ENCODE data around the gene PPIL6.
A peak's percentile ranks its signal among the peaks of the same experiment; 100 is the strongest.

The PPIL6 gene

DNA sequence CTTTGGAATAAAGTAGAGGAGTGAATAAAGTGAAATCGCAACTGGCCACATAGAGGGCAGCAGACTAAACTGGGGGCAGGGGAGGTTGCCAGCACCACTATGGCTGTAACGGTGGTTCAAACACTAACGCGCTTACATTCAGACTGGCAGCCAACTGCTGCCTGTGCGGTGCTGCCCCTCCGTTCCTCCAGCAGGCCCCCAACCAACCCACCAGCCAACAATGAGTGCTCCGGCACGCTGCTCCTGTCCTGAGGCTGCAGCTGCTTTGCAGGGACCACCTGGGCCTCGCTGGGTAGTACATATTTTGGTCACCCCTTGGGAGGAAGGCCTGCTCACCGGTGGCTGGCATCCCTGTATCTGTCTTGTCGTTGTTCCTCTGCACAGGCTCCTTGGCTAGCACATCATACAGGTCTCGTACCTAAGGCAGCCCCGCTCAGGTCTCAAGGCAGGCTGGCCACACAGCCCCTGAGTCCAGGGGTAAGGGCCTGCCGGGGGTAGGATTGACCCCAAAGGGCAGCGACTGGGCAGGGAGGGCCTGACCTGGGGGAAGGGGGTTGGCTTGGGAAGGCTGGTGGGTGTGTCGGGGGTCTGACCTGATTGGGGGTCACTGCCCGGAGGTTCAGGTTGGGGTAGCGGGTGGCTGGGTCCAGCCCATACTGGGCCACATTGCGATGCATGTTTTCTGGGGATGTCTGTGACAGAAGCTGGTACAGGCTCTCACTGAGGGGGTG is 8.8 kb upstream of the PPIL6 start:
- no peak for DNase-seq

DNA sequence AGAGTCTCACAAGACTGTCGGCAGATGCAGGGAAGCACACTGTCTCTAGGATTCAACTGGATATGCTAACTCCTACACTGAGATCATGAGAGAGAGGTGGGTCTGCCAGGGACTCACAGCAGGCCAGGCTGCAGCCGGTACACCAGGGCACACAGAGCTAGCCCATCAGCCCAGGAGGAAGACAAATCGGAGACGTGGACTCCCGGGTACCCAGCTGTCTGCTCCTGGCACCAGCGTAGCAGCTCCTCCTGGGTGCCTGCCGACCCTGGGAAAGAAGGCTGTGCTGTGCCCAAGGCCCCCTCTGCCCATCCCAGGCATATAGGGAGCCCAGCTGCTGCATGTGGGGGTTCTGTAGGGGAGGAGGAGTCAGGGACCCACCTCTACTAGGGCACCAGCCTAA is 8.2 kb upstream of the PPIL6 start:
- no peak for DNase-seq

DNA sequence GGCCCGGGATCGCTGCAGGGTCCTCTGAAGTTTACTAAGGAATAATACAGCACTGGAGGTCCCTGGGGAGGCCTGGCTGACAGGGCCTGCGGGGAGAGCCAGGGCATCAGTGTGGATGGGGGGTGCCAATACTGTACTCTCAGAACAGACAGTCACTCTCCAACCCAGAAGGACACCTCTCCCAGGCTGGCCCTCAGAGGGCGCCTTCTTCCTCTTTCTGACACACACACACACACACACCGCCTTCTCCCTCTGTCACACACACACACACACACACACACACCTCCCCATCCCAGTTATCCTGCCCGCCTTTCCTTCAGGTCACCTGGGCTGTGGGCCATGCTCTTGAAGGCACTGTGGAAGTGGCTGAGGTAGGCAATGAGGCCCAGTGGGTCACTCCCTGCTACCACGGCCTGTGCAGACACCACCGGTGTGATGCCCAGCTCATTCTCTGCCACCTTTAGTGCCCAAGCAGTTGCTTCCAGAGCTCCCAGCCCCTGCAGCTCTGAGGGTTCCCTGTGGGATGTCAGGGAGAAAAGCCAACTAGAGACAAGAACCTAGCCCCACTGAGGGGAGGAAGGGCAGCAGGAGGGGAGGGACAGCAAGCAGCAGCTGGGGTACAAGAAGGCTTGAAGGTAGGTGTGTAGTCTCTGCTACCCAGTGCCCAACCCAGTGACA is 7.6 kb upstream of the PPIL6 start:
- DNase-seq: no peak

DNA sequence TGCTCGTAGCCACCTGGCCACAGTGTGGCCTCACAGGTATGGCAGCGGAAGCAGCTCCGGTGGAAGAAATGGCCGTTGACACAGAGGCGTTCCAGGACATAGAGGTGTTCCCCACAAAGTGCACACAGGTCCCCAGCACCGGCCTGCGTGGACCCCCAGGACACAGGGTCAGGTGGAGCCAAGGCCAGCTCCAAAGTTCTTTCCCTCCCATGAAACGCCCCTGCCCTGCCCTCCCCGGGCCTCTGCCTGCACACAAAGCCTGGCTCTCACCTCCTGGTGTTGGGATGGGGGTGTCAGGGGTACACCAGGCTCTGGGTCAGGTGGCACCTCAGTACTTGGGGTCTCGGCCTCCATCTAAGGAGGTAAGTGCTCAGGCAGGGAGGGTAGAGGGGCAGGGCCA is 6.7 kb upstream of the PPIL6 start:
- DNase-seq: no peak

DNA sequence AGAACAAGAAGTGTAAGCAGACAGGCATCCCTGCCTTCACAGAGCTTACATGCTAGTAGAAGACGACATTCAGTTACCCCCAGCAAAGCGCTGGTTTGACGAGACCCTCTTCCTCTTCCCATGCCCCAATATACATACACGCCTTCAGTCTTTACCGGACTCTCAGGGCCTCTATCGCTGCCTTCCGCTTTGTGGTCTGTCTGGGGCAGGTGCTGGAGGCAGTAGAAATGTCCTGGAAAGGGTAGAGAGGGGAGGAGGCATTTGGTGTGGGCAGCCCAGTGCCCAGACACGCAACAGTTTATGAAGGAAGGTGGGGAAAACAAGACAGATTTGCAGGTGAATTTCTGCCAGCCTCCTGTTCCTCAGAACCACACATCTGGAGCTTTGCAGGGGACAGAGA is 6.1 kb upstream of the PPIL6 start:
- DNase-seq: no peak

DNA sequence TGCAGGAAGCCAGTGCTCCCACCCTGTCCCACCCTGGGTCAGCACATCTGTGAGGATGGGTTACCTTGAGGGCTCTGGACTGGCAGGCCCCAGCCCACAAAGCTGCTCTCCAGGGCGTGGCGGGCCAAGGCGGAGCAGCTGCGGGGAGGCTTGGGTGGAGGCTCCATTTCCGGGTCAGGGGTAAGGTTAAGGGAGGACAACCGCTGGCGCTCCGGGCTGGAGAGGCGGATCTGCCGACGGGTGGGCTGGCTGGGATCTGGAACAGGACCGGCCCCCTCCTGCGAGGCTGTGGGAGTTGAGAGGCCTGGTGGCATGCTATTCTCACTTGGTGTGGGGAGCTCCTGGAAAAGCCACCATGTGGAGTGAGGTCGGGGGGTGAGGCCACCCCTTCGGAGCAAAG is 5.6 kb upstream of the PPIL6 start:
- no peak for DNase-seq

DNA sequence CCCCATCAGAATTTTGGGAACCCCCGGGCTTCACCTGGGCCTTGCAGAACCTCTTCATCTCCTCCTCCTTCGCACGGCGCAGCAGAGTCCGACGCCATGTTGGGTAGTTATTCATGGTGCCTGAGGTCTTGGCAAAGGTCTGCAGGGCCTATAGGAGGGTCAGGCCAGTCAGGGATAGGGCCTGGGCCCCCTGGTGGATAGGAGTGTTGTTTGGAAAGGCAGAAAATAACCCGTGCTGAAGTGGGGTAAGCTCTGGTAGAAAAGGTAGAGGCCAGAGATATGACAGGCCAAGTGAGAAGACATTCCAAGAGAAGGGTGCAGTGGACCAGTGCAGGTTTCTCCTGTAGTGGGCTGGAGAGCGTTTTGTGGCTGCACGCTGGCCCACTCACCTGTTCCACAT is 5.0 kb upstream of the PPIL6 start:
- no peak for DNase-seq

DNA sequence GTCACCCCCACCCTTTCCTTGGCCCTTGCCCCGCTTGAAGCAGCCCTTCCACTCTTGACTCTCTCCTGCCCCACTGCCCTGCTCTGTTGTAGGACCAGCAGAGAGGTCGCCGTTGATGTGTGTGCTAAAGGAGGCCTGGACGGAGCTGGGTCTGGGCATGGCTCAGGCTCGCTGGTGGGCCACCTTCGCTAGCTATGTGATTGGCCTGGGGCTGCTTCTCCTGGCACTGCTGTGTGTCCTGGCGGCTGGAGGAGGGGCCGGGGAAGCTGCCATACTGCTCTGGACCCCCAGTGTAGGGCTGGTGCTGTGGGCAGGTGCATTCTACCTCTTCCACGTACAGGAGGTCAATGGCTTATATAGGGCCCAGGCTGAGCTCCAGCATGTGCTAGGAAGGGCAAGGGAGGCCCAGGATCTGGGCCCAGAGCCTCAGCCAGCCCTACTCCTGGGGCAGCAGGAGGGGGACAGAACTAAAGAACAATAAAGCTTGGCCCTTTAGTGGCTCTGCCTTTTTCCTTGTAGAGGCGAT is 3.1 kb upstream of the PPIL6 start:
- DNase-seq: no peak

DNA sequence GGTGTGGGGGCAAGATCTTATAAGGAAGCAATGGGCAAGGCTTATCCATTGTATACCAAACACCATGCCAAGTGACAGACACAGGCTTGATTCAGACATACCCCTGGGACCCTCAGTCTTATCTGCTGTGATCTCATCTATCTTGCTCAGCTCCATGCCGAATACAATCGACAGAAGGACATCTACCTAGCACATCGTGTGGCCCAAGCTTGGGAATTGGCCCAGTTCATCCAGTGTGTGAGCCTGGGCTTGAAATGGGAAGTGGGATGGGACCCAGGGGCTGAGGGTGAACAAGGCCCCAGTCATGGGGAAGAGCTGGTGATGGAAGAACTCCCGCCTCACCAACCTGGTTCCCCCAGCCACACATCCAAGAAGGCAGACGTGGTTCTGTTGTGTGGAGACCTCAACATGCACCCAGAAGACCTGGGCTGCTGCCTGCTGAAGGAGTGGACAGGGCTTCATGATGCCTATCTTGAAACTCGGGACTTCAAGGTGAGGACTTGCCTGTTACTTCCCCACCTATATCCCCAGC is 2.0 kb upstream of the PPIL6 start:
- no peak for DNase-seq

DNA sequence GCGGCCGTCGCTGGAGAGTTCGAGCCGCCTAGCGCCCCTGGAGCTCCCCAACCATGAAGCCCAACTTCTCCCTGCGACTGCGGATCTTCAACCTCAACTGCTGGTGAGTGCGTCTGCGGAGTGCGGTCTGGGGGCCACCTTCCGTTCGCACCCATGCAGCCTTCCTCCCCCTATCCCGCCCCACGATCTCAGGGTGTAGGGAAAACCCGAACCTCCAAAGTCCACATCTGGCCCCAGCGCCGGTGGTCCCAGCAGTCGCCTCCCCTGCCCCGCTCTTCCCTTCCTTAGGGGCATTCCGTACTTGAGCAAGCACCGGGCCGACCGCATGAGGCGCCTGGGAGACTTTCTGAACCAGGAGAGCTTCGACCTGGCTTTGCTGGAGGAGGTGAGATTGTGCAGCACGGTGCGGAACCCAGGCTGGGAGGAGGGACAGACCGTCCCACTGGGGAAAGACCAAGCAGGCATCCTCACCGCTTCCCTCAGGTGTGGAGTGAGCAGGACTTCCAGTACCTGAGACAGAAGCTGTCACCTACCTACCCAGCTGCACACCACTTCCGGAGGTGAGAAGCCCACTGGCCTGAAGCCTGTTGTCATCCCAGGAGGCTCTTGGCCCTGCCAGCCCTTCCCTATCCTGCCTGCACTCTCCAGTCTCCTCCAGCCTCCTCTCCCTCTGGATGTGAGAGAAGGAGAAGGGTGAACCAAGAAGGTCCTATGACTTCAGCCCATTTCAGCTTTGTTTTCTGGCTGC is 815 bp upstream of the PPIL6 start:
- peak; percentile 14 for DNase-seq

DNA sequence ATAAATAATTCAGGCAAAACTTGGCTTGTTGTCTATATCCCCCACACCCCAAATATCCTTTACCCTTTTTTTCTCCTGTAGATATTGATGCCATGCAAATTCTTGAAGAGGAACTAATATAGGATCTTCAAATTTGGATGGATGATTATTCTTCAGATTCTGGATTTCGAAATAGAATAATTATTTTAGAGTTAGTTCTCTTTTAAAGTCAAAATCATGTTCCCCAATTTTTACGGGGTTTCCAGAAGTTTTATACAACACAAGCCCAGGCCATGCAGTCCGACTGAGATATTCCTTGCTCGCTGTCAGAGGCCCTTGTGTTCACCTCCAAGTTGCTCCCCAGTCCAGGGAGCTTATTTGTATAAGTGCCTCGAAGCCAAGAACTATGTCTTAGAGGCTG is 4.4 kb downstream of the PPIL6 start:
- DNase-seq: no peak

DNA sequence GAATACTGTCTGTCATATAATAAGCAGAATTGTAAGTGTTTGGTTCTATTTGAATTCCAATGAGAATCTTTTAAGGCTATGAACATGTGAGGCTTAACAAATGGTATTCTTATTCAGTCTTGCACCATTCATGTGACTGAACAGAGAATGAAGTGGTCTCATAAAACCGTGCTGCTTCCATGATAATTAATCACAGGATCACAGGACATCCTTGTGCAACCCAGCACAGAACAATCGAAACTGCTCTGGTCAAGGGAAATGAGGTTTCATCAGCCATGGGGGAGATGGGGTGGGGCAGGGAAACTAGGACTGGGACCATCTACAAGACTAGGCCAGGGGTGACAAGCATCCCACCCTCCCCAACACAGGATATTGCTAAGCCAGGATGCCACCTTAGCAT is 6.0 kb downstream of the PPIL6 start:
- DNase-seq: no peak

DNA sequence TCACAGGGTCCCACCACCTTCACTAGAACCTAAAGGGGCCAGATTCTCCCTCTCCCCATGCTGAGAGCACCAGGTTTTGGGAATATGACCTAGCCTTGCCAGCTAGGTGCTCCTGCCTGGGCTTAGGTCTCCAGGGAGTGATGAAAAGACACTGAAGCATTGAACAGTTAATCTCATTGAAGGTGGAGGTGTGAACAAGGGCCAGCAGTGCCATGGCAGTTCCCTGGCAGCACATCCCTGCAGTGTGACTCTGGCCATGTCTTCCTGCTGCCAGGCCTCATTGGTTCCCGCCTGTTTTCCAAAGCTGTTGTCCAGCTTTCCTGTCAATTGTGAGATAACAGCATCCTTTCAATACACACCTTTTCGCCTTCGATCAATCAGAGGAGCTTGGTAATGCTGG is 10.9 kb downstream of the PPIL6 start:
- DNase-seq: no peak

DNA sequence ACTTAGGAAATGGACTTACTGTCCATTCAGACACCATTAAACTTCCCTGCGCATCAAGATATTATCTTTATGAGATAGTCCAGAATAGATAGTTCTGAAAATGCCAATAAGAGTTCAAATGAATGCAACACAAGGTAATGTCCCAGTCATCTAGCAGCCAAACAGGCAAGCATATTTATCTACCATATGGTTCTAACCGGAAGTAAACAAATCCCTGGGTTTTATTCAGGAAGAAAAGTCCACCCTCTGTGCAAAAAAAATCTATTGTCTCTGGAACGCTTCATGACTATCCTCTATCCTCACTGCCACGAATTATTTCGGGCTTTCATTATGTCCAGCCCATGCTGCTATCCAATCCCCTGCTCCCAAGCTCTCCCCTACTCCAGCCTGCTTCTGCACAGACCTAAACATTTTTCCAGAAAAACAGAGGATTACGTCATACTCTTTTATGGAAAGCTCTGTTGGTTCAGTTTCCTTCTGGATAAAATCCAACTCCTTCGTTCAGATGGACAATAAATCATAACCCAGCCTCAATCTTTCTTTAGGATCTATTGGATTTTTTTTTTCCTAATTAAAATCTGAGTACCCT is 11.4 kb downstream of the PPIL6 start:
- no peak for DNase-seq

DNA sequence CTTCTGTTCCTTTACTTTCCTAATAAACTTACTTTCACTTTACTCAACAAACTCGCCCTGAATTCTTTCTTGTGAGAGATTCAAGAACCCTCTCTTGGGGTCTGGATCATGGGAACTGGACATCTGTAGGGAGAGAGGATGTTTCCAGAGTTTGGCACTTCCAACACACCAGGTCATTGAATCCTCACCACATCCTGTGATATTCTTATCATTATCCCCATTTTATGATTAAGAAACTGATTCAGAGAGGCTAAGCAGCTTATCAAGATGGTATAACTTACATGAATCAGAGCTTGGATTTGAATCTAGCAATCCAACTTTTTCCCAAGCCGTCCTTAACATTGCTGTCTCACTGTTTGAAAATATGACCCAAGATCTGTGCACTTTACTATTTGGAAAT is 15.5 kb downstream of the PPIL6 start:
- DNase-seq: no peak

DNA sequence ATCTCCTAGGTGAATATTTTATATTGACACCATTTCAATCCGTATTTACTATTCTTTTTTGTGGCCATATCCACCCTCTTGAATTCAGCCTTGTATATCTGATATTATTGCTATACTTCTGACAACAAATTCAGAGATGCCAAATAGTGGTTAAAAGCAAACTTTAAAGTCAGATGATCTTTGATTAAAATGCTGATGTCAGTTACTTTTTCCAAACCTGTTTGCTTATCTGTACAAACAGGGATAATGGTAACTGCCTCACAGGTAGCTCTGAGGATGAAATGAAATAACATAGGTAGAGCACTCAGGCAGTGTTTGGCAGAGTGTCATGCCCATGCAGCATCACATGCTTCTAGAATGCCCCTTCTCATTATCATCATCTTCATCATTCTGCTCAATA is 19.2 kb downstream of the PPIL6 start:
- DNase-seq: no peak

DNA sequence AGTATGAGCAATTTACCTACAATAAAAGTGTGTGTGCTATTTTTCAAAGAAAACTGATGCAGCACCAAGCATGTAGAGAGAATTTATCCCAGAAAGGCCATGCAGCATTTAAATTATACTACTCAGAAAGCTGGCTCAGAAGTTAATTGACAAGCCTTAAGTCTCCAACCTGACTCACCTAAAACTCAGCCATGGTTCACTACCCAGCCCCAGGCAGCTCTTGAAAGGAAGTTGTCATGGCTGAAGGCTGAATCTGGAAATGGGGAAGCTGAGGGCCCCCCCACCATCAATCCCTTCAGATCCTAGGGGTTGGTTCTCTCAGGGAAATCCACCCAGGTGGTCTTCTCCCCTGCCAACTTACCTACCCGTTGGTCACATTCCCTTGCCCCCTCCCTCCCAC is 19.7 kb downstream of the PPIL6 start:
- no peak for DNase-seq

DNA sequence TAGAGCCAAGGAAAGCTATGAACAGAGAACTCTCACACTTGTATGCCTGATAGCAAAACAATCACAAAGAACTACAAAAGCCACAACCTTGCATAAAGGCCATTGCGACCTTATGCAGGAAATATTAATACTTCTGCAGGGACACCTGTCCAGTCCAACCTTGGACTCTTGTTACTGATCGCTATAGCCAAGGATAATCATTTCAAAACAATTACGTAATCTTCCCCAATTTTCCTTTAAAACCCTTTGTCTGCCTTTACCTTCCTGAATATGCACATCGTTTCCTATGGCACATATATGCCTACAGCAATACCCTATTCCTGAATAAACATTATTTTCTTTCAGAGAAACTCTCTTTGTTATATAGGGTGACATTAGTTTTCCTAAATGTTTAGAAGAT is 22.8 kb downstream of the PPIL6 start:
- no peak for DNase-seq

DNA sequence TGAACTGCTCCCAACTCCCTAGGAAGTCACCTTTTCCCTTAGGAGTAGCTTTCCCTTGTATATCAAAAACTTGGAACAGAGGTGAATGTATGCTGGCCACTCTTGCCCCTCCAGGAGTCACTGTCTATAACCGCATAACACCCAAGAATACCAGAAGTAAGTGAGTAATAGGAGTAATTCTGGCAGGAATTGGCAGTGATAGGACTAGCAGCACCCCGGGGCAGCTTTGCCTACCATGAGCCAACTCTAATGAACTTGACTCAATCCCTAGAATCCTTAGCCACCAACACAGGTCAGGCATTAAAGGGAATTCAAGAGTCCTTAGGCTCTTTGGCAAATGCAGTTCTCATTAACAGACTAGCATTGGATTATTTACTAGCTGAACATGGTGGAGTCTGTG is 29.4 kb downstream of the PPIL6 start:
- DNase-seq: no peak

DNA sequence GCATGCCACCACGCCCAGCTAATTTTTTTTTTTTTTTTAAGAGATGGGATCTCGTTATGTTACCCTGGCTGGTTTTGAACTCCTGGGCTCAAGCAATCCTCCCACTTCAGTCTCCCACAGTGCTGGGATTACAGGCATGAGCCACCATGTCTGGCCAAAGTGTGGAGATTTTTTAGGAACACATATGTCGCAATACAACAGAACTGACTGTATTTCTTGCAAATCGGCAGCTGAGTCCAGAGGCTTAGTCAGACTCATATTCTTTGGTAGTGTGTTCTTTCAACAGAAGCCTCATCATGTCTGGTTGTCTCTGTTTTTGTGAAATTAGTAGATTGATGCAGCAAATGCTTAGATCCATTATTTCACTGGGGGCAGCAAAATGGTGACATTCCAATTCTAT is 34.2 kb downstream of the PPIL6 start:
- no peak for DNase-seq

DNA sequence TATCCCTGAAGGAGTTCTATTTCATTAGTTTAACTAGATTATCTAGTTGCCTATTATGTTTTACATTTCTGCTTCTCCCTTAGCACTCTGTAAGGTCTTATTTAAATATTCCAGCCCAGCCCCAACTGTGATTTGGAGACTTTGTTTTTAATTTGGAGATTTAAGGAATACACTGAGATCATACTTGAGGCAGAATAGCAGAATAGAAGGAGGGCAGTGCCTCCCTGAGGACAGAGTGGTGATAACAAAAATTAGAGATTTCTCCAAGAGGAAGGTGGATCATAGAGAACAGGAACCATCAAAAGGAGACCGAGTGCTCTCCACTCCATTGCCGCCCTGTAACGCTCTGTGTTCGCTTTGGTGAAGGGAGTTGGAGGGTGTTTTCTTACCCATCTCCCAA is 43.4 kb downstream of the PPIL6 start:
- DNase-seq: no peak

DNA sequence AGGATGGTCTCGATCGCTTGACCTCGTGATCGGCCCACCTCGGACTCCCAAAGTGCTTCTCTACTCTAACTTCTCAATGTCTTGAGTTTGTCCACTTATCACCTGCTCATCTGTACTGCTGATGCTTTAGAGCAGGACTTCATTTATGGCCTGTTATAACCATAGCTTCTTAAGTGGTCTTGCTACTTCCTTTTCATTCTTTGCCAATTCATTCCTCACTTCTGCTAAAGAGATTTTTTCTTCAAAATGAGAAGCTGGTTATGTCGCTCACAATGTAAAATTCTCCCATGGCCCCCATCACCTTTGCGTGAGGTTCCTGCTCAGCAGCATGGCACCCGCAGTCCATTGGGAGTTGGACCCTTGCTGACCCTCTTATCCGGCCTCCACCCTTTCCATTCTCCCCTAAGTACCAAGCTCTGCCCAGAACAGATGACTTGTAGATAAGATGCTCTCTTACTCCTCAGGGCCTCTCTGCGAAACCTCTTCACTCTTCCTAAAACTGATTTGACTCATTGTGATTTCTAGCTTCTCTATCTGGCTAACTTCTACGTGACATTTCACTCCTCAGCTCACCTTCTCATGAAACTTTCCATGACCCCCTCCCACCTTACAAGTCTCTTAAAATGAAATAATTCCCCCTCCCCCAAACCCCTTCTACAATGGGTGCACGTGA is 44.2 kb downstream of the PPIL6 start:
- no peak for DNase-seq

DNA sequence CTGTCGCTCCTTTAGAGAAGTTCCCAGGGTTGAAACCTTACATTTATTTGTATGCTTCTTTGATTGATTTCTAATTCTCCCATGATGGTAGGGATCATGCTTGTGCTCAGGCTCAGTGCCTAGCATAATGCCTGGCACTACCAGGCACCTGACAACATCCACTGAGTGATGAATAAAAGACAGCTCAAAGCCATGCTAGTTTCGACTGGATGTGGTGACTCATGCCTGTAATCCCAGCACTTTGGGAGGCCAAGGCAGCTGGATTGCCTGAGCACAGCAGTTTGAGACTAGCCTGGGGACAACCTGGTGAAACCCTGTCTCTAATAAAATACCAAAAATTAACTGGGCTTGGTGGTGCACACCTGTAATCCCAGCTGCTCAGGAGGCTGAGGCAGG is 46.5 kb downstream of the PPIL6 start:
- DNase-seq: no peak
